GM20000 (cell line): ENCODE results near the gene NPAS1.

Source experiments
- DNase-seq: peaks from one replicate; pipeline ENCODE4 v3.0.0; 2012; ENCODE audit warnings: low spot score
- CTCF ChIP-seq: IDR thresholded peaks from 2 replicates; pipeline ENCODE4 v1.5.1; 2012; ENCODE audit warnings: mild to moderate bottlenecking, control low read depth; ENCODE audit errors: extremely low read depth, missing control alignments

The NPAS1 gene

GRCh38 chr19:47021536-47022139 lies 2.0 kb downstream of the NPAS1 start:
- peak; percentile 38 for DNase-seq

GRCh38 chr19:47022140-47022536 lies 2.5 kb downstream of the NPAS1 start:
- DNase-seq: peak; percentile 38
- no peak for TF ChIP-seq CTCF

More at GRCh38 chr19:47021536-47022139, 2.0 kb downstream of the NPAS1 start:
- TF ChIP-seq CTCF: no peak

- no peak for TF ChIP-seq CTCF
- no peak for DNase-seq
Measured at GRCh38 chr19:47022541-47023447, 3.2 kb downstream of the NPAS1 start.

DNA sequence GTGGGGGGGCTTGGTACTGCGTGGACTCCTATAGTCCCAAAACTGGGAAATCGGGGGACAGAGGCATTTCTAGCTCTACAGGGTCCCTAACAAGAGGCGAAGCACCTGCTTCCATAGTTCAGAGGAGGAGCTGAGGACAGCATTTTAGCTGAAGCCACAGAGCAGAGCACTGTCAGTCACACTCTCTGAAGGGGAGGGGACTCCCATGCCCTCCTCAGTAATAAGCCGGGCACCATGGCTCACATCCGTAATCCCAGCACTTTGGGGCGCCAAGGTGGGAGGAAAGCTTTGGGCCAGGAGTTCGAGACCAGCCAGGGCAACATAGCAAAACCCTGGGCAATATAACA lies 3.8 kb downstream of the NPAS1 start:
- DNase-seq: no peak
- no peak for TF ChIP-seq CTCF

DNA sequence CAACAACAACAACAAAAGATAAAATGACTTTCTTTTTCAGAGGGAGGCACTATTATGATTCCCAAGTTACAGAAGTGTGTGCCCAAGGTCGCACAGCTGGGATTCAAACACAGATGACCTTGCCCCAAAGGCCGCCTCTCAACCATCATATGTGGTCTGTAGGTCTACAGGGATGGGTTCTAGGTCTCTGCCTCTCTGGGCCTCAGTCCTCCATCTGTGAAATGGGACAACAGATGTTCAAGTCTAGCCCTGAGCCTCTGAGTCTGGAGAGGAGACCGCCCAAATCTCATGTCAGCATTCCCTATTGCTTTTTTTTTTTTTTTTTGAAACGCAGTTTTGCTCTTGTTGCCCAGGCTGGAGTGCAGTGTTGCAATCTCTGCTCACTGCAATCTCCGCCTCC lies 4.9 kb downstream of the NPAS1 start:
- no peak for TF ChIP-seq CTCF
- no peak for DNase-seq

GRCh38 chr19:47026156-47026555 lies 6.5 kb downstream of the NPAS1 start:
- DNase-seq: no peak
- no peak for TF ChIP-seq CTCF

DNA sequence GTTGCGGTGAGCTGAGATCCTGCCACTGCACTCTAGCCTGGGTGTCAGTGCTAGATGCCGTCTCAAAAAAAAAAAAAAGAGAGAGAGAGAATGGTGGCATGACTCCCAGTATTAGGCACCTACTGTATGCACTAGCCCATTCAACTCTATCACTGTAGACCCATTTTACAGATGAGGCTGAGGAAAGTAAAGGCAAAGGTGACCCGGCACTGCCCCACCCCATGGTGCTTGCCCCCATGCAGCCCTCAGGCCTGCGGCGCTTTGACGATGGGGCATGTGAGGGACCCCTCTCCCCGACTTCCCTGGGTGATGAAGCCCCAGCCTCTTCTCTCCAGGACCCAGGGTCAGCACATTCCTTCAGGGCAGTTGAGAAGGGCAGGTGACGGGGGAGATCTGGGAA lies 7.3 kb downstream of the NPAS1 start:
- no peak for DNase-seq
- TF ChIP-seq CTCF: no peak
